Suprapubic skin (tissue), 4 donors: ENCODE results near the gene AFF1.

ENCODE experiments used
- CTCF ChIP-seq, 2 donors: fragments of 200-600 bp in 1 of 2; fragments of 450-650 bp in 1 of 2; sonication (generic) in 1 of 2; IDR thresholded peaks; one replicate each; pipeline ENCODE4 v1.5.1; 2016 to 2019; ENCODE audit warnings: antibody characterized with exemption in 2 of 2, mild to moderate bottlenecking in 1 of 2, moderate library complexity in 1 of 2
- EP300 ChIP-seq: sonication (generic); formaldehyde crosslinking; IDR thresholded peaks from one replicate; pipeline ENCODE4 v1.6.1; 2017; ENCODE audit warnings: antibody characterized with exemption
- POLR2A ChIP-seq, 2 donors: fragments of 450-650 bp; IDR thresholded peaks; one replicate each; pipeline ENCODE4 v1.6.1; 2017; ENCODE audit warnings: antibody characterized with exemption in 2 of 2, mild to moderate bottlenecking in 2 of 2, moderate library complexity in 2 of 2
- POLR2AphosphoS5 ChIP-seq, 3 donors: sonication (generic); formaldehyde crosslinking; IDR thresholded peaks; one replicate each; pipeline ENCODE4 v1.6.1; 2017; ENCODE audit warnings: antibody characterized with exemption in 3 of 3

DNA sequence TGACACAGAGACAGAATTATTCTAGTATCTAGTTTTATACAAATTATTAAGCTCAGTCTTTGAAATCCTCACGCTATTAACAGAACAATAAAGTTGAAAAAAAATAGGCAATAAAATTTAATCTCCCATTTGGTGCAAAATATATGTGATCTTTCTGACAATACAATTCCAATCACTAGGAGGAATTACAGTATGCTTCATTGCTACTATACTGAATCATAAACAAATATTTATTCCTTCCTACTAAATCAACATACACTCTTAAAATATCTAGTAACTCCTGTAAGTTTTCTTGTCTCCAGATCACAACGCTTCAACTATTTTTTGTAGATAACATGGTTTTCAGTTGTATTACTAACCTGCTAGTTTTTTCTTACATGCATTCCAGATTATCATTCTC, 239.9 kb downstream of the AFF1 start:
- TF ChIP-seq POLR2AphosphoS5 (IDR thresholded peaks at IDR 0.05) (no peak), CTCF (IDR thresholded peaks at IDR 0.05) (no peak), POLR2A (IDR thresholded peaks at IDR 0.05) (no peak), EP300 (no peak)
